ENCODE measurements around the gene APC2.
"Not testable (repeated sequence)": the region's sequence is repeated elsewhere in the genome, so short reads cannot be mapped to it uniquely, and the experiment has no call there.

Gene APC2

GRCh38 chr19:1438035-1438932, 11.6 kb upstream of the APC2 start, which contains the start of gene RPS15:
Gene RPS15 (plus strand): TSS chr19:1438396. CDS start chr19:1438426, 30 bp downstream.
- Histone ChIP-seq H3K4me1 (ENCODE audit: control insufficient read depth, insufficient read depth, low read length) (peaks cover 10% of the 10 kb centered on the region), H3K9ac (ENCODE audit: low read length) (peak within 1 kb of the TSS; percentile 90), H3K27me3 (ENCODE audit: control insufficient read depth, insufficient read depth, low read length) (no peaks in the 10 kb centered on the region), H3K4me3 (ENCODE audit: low read length) (peak within 1 kb of the TSS; percentile 72), H3K36me3 (ENCODE audit: control insufficient read depth, insufficient read depth, low read length) (peaks cover 17% of the 10 kb centered on the region), H3K9me3 (ENCODE audit: control insufficient read depth, low read length) (no peaks in the 10 kb centered on the region)

- H3K4me3 ChIP-seq (ENCODE audit: low read length): peak overlapping the region; percentile 72
- peaks cover 17% of the 10 kb centered on the region for H3K36me3 ChIP-seq (ENCODE audit: control insufficient read depth, insufficient read depth, low read length)
- peaks cover 10% of the 10 kb centered on the region for H3K4me1 ChIP-seq (ENCODE audit: control insufficient read depth, insufficient read depth, low read length)
- H3K9ac ChIP-seq (ENCODE audit: low read length): peak overlapping the region; percentile 90
- no peaks in the 10 kb centered on the region for H3K9me3 ChIP-seq (ENCODE audit: control insufficient read depth, low read length)
- no peaks in the 10 kb centered on the region for H3K27me3 ChIP-seq (ENCODE audit: control insufficient read depth, insufficient read depth, low read length)
Measured at GRCh38 chr19:1438933-1439354, 11.0 kb upstream of the APC2 start.

GRCh38 chr19:1439525-1440417, 10.2 kb upstream of the APC2 start:
- peaks cover 17% of the 10 kb centered on the region for H3K36me3 ChIP-seq (ENCODE audit: control insufficient read depth, insufficient read depth, low read length)
- peak overlapping the region; percentile 72 for H3K4me3 ChIP-seq (ENCODE audit: low read length)
- not testable (repeated sequence) for H3K9me3 ChIP-seq (ENCODE audit: control insufficient read depth, low read length); H3K27me3 ChIP-seq (ENCODE audit: control insufficient read depth, insufficient read depth, low read length)
- H3K4me1 ChIP-seq (ENCODE audit: control insufficient read depth, insufficient read depth, low read length): peaks cover 12% of the 10 kb centered on the region
- H3K9ac ChIP-seq (ENCODE audit: low read length): peak overlapping the region; percentile 90

GRCh38 chr19:1440418-1440801, 9.5 kb upstream of the APC2 start:
- Histone ChIP-seq H3K27me3 (ENCODE audit: control insufficient read depth, insufficient read depth, low read length) (peaks cover 2% of the 10 kb centered on the region), H3K4me1 (ENCODE audit: control insufficient read depth, insufficient read depth, low read length) (peaks cover 18% of the 10 kb centered on the region), H3K36me3 (ENCODE audit: control insufficient read depth, insufficient read depth, low read length) (peaks cover 17% of the 10 kb centered on the region)

GRCh38 chr19:1441022-1441426, 8.9 kb upstream of the APC2 start:
- no peaks in the 10 kb centered on the region for H3K9me3 ChIP-seq (ENCODE audit: control insufficient read depth, low read length)
- H3K4me1 ChIP-seq (ENCODE audit: control insufficient read depth, insufficient read depth, low read length): peaks cover 19% of the 10 kb centered on the region
- no peak overlapping the region for H3K4me3 ChIP-seq (ENCODE audit: low read length)
- H3K27me3 ChIP-seq (ENCODE audit: control insufficient read depth, insufficient read depth, low read length): peaks cover 6% of the 10 kb centered on the region
- peaks cover 17% of the 10 kb centered on the region for H3K36me3 ChIP-seq (ENCODE audit: control insufficient read depth, insufficient read depth, low read length)
- H3K9ac ChIP-seq (ENCODE audit: low read length): peak overlapping the region; percentile 36

More at GRCh38 chr19:1440418-1440801, 9.5 kb upstream of the APC2 start:
- no peaks in the 10 kb centered on the region for H3K9me3 ChIP-seq (ENCODE audit: control insufficient read depth, low read length)
- H3K4me3 ChIP-seq (ENCODE audit: low read length): no peak overlapping the region
- H3K9ac ChIP-seq (ENCODE audit: low read length): peak overlapping the region; percentile 36

- H3K27me3 ChIP-seq (ENCODE audit: control insufficient read depth, insufficient read depth, low read length): peaks cover 14% of the 10 kb centered on the region
- peaks cover 17% of the 10 kb centered on the region for H3K36me3 ChIP-seq (ENCODE audit: control insufficient read depth, insufficient read depth, low read length)
- H3K9me3 ChIP-seq (ENCODE audit: control insufficient read depth, low read length): no peaks in the 10 kb centered on the region
- H3K4me3 ChIP-seq (ENCODE audit: low read length): no peak overlapping the region
- H3K9ac ChIP-seq (ENCODE audit: low read length): no peak overlapping the region
- peaks cover 19% of the 10 kb centered on the region for H3K4me1 ChIP-seq (ENCODE audit: control insufficient read depth, insufficient read depth, low read length)
Measured at GRCh38 chr19:1441677-1442438, 8.1 kb upstream of the APC2 start.

GRCh38 chr19:1445185-1445931, 4.6 kb upstream of the APC2 start:
- peaks cover 10% of the 10 kb centered on the region for H3K4me1 ChIP-seq (ENCODE audit: control insufficient read depth, insufficient read depth, low read length)
- H3K27me3 ChIP-seq (ENCODE audit: control insufficient read depth, insufficient read depth, low read length): peaks cover 45% of the 10 kb centered on the region
- H3K36me3 ChIP-seq (ENCODE audit: control insufficient read depth, insufficient read depth, low read length): peaks cover 15% of the 10 kb centered on the region
- no peak overlapping the region for H3K4me3 ChIP-seq (ENCODE audit: low read length)
- peak overlapping the region; percentile 22 for H3K9ac ChIP-seq (ENCODE audit: low read length)
- H3K9me3 ChIP-seq (ENCODE audit: control insufficient read depth, low read length): no peaks in the 10 kb centered on the region

- Histone ChIP-seq H3K9ac (ENCODE audit: low read length) (no peak overlapping the region), H3K27me3 (ENCODE audit: control insufficient read depth, insufficient read depth, low read length) (peaks cover 53% of the 10 kb centered on the region)
Measured at GRCh38 chr19:1445932-1446712, 3.8 kb upstream of the APC2 start.

GRCh38 chr19:1446713-1447481, 3.0 kb upstream of the APC2 start:
- H3K9ac ChIP-seq (ENCODE audit: low read length): no peak overlapping the region

More at GRCh38 chr19:1445932-1446712, 3.8 kb upstream of the APC2 start:
- Histone ChIP-seq H3K4me1 (ENCODE audit: control insufficient read depth, insufficient read depth, low read length) (peaks cover 9% of the 10 kb centered on the region), H3K4me3 (ENCODE audit: low read length) (no peak overlapping the region), H3K36me3 (ENCODE audit: control insufficient read depth, insufficient read depth, low read length) (peaks cover 7% of the 10 kb centered on the region), H3K9me3 (ENCODE audit: control insufficient read depth, low read length) (no peaks in the 10 kb centered on the region)

GRCh38 chr19:1447504-1447903, 2.4 kb upstream of the APC2 start:
- H3K4me1 ChIP-seq (ENCODE audit: control insufficient read depth, insufficient read depth, low read length): peaks cover 9% of the 10 kb centered on the region

More at GRCh38 chr19:1446713-1447481, 3.0 kb upstream of the APC2 start:
- Histone ChIP-seq H3K4me1 (ENCODE audit: control insufficient read depth, insufficient read depth, low read length) (peaks cover 9% of the 10 kb centered on the region), H3K36me3 (ENCODE audit: control insufficient read depth, insufficient read depth, low read length) (no peaks in the 10 kb centered on the region), H3K9me3 (ENCODE audit: control insufficient read depth, low read length) (no peaks in the 10 kb centered on the region), H3K4me3 (ENCODE audit: low read length) (no peak overlapping the region), H3K27me3 (ENCODE audit: control insufficient read depth, insufficient read depth, low read length) (peaks cover 60% of the 10 kb centered on the region)

More at GRCh38 chr19:1447504-1447903, 2.4 kb upstream of the APC2 start:
- H3K27me3 ChIP-seq (ENCODE audit: control insufficient read depth, insufficient read depth, low read length): peaks cover 67% of the 10 kb centered on the region
- no peak overlapping the region for H3K4me3 ChIP-seq (ENCODE audit: low read length)
- no peaks in the 10 kb centered on the region for H3K36me3 ChIP-seq (ENCODE audit: control insufficient read depth, insufficient read depth, low read length)
- no peak overlapping the region for H3K9ac ChIP-seq (ENCODE audit: low read length)
- no peaks in the 10 kb centered on the region for H3K9me3 ChIP-seq (ENCODE audit: control insufficient read depth, low read length)

All from mucosa of stomach (tissue), 1 donor.